Mammary epithelial cell (primary cell): ENCODE measurements around the gene SLC35D3.

Source experiments
- CTCF ChIP-seq, 2 donors: IDR thresholded peaks in 1 of 2; conservative IDR thresholded peaks in 1 of 2; 2 replicates each; pipeline ENCODE4 v1.5.1; 2011 to 2012; ENCODE audit warnings: inconsistent platforms in 2 of 2, low read length in 2 of 2, mild to moderate bottlenecking in 2 of 2, control low read depth in 1 of 2, low read depth in 1 of 2; ENCODE audit not compliant: insufficient read depth in 1 of 2; ENCODE audit errors: extremely low read depth in 1 of 2
- EZH2 ChIP-seq: IDR thresholded peaks from 2 replicates; pipeline ENCODE4 v1.6.1; 2012; ENCODE audit warnings: low read length, inconsistent platforms, borderline replicate concordance

- no peak for TF ChIP-seq CTCF (conservative IDR thresholded peaks at IDR 0.05 in 1 of 2, IDR thresholded peaks at IDR 0.05 in 1 of 2; ENCODE audit: extremely low read depth in 1 of 2, insufficient read depth in 1 of 2, low read depth in 1 of 2, low read length in 2 of 2)
- no peak for TF ChIP-seq EZH2
Measured at GRCh38 chr6:136886091-136886490, 36.0 kb upstream of the SLC35D3 start.
